Prostate gland (tissue), 2 donors: ENCODE results near the gene KANSL1.

Experiments
- POLR2A ChIP-seq: fragments of 450-650 bp; IDR thresholded peaks from one replicate; pipeline ENCODE4 v1.6.1; 2016; ENCODE audit warnings: antibody characterized with exemption, mild to moderate bottlenecking
- POLR2AphosphoS5 ChIP-seq: sonication (generic); formaldehyde crosslinking; IDR thresholded peaks from one replicate; pipeline ENCODE4 v1.6.1; 2017; ENCODE audit warnings: antibody characterized with exemption
- TF ChIP-seq, protein P1 (sequence below), 4 experiments: fragments of 200-600 bp in 2 of 4; fragments of 450-650 bp in 2 of 4; sonication (generic) in 2 of 4; IDR thresholded peaks; 1 replicate in 3 of 4; 2 replicates in 1 of 4; pipeline ENCODE4 v1.5.1; 2016 to 2019; ENCODE audit warnings: antibody characterized with exemption in 4 of 4, mild to moderate bottlenecking in 2 of 4, moderate library complexity in 2 of 4

DNA sequence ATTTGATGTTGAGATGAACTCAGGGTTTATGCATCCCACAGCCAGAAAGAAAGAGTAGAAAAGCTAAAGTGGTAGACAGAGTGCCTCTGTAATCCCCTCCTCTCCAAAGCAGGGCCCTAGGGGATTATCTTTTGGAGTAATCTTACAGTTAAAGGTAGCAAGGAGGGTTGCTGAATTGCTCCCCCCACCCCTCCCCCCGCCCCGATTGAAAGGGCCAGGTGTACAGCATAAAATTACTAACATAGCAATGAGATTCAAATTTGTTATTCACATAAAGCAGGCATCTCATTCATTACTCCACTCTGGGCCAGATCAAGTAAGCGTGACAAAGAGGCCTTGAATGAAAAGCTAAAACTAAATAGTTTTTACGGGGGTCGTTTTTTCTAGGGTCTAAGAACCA, 121.4 kb downstream of the KANSL1 start:
- TF ChIP-seq POLR2A = no peak
- TF ChIP-seq, protein P1, sequence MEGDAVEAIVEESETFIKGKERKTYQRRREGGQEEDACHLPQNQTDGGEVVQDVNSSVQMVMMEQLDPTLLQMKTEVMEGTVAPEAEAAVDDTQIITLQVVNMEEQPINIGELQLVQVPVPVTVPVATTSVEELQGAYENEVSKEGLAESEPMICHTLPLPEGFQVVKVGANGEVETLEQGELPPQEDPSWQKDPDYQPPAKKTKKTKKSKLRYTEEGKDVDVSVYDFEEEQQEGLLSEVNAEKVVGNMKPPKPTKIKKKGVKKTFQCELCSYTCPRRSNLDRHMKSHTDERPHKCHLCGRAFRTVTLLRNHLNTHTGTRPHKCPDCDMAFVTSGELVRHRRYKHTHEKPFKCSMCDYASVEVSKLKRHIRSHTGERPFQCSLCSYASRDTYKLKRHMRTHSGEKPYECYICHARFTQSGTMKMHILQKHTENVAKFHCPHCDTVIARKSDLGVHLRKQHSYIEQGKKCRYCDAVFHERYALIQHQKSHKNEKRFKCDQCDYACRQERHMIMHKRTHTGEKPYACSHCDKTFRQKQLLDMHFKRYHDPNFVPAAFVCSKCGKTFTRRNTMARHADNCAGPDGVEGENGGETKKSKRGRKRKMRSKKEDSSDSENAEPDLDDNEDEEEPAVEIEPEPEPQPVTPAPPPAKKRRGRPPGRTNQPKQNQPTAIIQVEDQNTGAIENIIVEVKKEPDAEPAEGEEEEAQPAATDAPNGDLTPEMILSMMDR (IDR thresholded peaks at IDR 0.05) = no peak
- TF ChIP-seq POLR2AphosphoS5 = no peak
